CD4-positive, alpha-beta T cell treated with Interleukin-1 beta for 1 hour (primary cell): Measurements from ENCODE around the gene MTHFD1.

Experiments
- DNase-seq, 2 donors: peaks; one replicate each; pipeline ENCODE4 v3.0.0-alpha.2; 2020 to 2022

The MTHFD1 gene

GRCh38 chr14:64496764-64497163 is 108.6 kb downstream of the MTHFD1 start:
- DNase-seq = no peak

- DNase-seq = no peak
Measured at GRCh38 chr14:64500088-64500487, 111.9 kb downstream of the MTHFD1 start.

- peak in 1 of 2 donors; percentile 53 for DNase-seq
Measured at GRCh38 chr14:64501411-64502171, 113.4 kb downstream of the MTHFD1 start.

- DNase-seq = peak; percentile 17 to 40
Measured at GRCh38 chr14:64502456-64502855, 114.3 kb downstream of the MTHFD1 start.

- DNase-seq = peak; percentile 20 to 51
Measured at GRCh38 chr14:64502887-64503433, 114.8 kb downstream of the MTHFD1 start.

- DNase-seq = peak; percentile 98
Measured at GRCh38 chr14:64503434-64504309, 115.5 kb downstream of the MTHFD1 start, which contains the start of gene ZBTB25. Gene ZBTB25, minus strand, starts transcription at chr14:64503838. Its CDS starts 13,305 bp downstream, at chr14:64490533.

GRCh38 chr14:64504310-64504896 is 116.2 kb downstream of the MTHFD1 start, which contains the start of gene ZBTB1:
Gene ZBTB1, plus strand, starts transcription at chr14:64504770. Its CDS starts 16,735 bp downstream, at chr14:64521505.
- DNase-seq = peak; percentile 87 to 91

GRCh38 chr14:64504897-64505794 is 117.0 kb downstream of the MTHFD1 start:
- DNase-seq = peak; percentile 87 to 88

GRCh38 chr14:64506721-64507120 is 118.6 kb downstream of the MTHFD1 start:
- DNase-seq = peak in 1 of 2 donors; percentile 30

GRCh38 chr14:64507376-64508156 is 119.4 kb downstream of the MTHFD1 start:
- DNase-seq = no peak

- DNase-seq = no peak
Measured at GRCh38 chr14:64508215-64508776, 120.1 kb downstream of the MTHFD1 start.

GRCh38 chr14:64509036-64509435 is 120.9 kb downstream of the MTHFD1 start:
- DNase-seq = no peak
